Measurements from ENCODE around the gene SPOCK1.
"Not testable (repeated sequence)": the region's sequence is repeated elsewhere in the genome, so short reads cannot be mapped to it uniquely, and the experiment has no call there.

Gene SPOCK1

DNA sequence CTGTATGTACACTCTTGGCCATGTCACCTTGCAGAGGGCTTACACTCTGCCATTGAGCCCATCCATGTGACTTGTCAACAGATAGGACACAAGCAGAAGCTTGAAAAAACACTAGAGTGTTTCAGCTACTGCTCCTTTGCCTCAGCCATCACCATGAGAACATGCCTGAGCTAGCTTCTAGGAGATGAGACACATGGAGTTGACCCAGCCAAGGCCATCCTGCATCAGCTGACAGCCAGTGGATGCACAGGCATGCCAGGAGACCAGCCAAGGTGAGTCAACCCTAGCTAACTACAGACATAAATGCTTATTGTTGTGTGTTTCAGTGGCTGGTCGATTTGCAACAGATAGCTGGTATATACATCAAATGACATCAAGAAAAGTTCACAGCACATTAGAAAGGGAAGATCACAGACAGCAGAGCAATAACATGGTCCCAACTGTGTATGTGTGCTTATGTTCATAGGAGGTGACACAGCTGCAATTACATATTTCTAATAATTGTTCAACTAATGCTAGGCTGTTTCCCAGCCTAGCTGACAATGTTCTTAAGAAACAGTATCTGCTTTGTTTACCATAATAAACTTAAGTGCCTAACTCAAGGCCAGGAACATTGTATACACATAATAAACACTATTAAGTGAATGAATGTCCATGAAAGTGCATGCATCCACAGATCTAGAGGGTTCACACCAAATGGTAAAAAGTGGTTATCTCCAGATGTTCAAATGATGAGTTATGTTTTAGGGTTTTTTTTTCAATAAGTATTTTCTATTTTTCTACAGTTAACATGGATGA lies 105.7 kb downstream of the SPOCK1 start:
- H3K4me1 ChIP-seq (ENCODE audit: control extremely low read depth in 1 of 4, control insufficient read depth in 4 of 4, insufficient read depth in 4 of 4, low read length in 3 of 4): no peaks in the 10 kb centered on the region
- no peak overlapping the region for H3K27ac ChIP-seq (ENCODE audit: insufficient read depth in 1 of 2, low read depth in 1 of 2, low read length in 2 of 2, poor library complexity in 1 of 2, severe bottlenecking in 2 of 2)
- H3K9me3 ChIP-seq (ENCODE audit: control extremely low read depth in 1 of 5, control insufficient read depth in 4 of 5, insufficient read depth in 2 of 5, low read depth in 1 of 5, low read length in 4 of 5): no peaks in the 10 kb centered on the region
- peaks cover 0 to 6% (median 2%) of the 10 kb centered on the region in 5 experiments for H3K27me3 ChIP-seq (replicated peaks in 2 of 5; ENCODE audit: control insufficient read depth in 4 of 5, insufficient read depth in 5 of 5, low read length in 4 of 5)
- WGBS (ENCODE audit: insufficient coverage): no CpG with 5 or more reads among the region's 1 CpG
- no peak overlapping the region for H3K4me3 ChIP-seq (ENCODE audit: control insufficient read depth in 1 of 7, extremely low read depth in 1 of 7, insufficient read depth in 4 of 7, low read depth in 2 of 7, low read length in 6 of 7)
- ChIA-PET POLR2A (no interaction called here), CTCF (no interaction called here)
- no peaks in the 10 kb centered on the region for H3K36me3 ChIP-seq (ENCODE audit: control insufficient read depth in 4 of 4, insufficient read depth in 4 of 4, low read length in 3 of 4)
- no peak for DNase-seq

DNA sequence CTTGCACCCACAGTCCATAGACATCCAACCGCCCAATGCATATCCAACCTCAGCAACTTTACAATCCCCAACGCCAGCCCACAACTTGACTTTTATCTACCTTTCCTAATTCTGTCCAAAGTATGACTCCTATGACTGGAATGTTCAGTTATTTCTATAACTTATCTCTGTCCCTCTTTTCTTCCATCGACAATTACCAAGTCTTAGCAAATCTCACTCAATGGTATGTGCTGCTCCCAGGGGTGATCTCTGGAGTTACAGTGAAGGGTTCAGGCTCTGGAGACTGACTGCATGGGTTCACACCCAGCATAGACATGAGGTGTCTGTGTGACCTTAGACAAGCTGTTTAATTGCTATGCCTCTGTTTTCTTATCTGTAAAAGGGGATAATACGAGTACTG lies 106.9 kb downstream of the SPOCK1 start:
- H3K9me3 ChIP-seq (ENCODE audit: control extremely low read depth in 1 of 5, control insufficient read depth in 4 of 5, insufficient read depth in 2 of 5, low read depth in 1 of 5, low read length in 4 of 5): no peaks in the 10 kb centered on the region
- ChIA-PET POLR2A (no interaction called here), CTCF (no interaction called here)
- no peak overlapping the region for H3K4me3 ChIP-seq (ENCODE audit: control insufficient read depth in 1 of 7, extremely low read depth in 1 of 7, insufficient read depth in 4 of 7, low read depth in 2 of 7, low read length in 6 of 7)
- H3K36me3 ChIP-seq (ENCODE audit: control insufficient read depth in 4 of 4, insufficient read depth in 4 of 4, low read length in 3 of 4): no peaks in the 10 kb centered on the region
- no peak overlapping the region for H3K27ac ChIP-seq (ENCODE audit: insufficient read depth in 1 of 2, low read depth in 1 of 2, low read length in 2 of 2, poor library complexity in 1 of 2, severe bottlenecking in 2 of 2)
- peaks cover 0 to 7% (median 2%) of the 10 kb centered on the region in 5 experiments for H3K27me3 ChIP-seq (replicated peaks in 2 of 5; ENCODE audit: control insufficient read depth in 4 of 5, insufficient read depth in 5 of 5, low read length in 4 of 5)
- WGBS (ENCODE audit: insufficient coverage): 89% methylated on average over 2 of the region's 4 CpGs
- no peaks in the 10 kb centered on the region for H3K4me1 ChIP-seq (ENCODE audit: control extremely low read depth in 1 of 4, control insufficient read depth in 4 of 4, insufficient read depth in 4 of 4, low read length in 3 of 4)
- no peak for DNase-seq

DNA sequence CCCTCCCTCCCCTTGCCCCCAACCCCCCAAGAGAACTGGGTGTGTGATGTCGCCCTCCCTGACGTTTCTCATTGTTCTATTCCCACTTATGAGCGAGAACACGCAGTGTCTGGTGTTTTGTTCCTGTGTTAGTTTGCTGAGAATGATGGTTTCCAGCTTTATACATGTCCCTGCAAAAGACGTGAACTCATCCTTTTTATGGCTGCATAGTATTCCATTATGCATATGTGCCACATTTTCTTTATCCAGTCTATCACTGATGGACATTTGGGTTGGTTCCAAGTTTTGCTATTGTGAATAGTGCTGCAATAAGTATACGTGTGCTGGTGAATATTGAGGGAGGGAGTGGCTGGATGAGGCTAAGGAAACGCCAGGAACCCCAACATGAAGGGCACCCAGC lies 108.1 kb downstream of the SPOCK1 start:
- CTCF ChIA-PET; H3K9me3 ChIP-seq (ENCODE audit: control extremely low read depth in 1 of 5, control insufficient read depth in 4 of 5, insufficient read depth in 2 of 5, low read depth in 1 of 5, low read length in 4 of 5); H3K4me3 ChIP-seq (ENCODE audit: control insufficient read depth in 1 of 7, extremely low read depth in 1 of 7, insufficient read depth in 4 of 7, low read depth in 2 of 7, low read length in 6 of 7); H3K27me3 ChIP-seq (replicated peaks in 2 of 5; ENCODE audit: control insufficient read depth in 4 of 5, insufficient read depth in 5 of 5, low read length in 4 of 5); H3K36me3 ChIP-seq (ENCODE audit: control insufficient read depth in 4 of 4, insufficient read depth in 4 of 4, low read length in 3 of 4); DNase-seq; H3K4me1 ChIP-seq (ENCODE audit: control extremely low read depth in 1 of 4, control insufficient read depth in 4 of 4, insufficient read depth in 4 of 4, low read length in 3 of 4); H3K27ac ChIP-seq (ENCODE audit: insufficient read depth in 1 of 2, low read depth in 1 of 2, low read length in 2 of 2, poor library complexity in 1 of 2, severe bottlenecking in 2 of 2); POLR2A ChIA-PET: not testable (repeated sequence)
- 100% methylated on average over 2 of the region's 7 CpGs for WGBS (ENCODE audit: insufficient coverage)

DNA sequence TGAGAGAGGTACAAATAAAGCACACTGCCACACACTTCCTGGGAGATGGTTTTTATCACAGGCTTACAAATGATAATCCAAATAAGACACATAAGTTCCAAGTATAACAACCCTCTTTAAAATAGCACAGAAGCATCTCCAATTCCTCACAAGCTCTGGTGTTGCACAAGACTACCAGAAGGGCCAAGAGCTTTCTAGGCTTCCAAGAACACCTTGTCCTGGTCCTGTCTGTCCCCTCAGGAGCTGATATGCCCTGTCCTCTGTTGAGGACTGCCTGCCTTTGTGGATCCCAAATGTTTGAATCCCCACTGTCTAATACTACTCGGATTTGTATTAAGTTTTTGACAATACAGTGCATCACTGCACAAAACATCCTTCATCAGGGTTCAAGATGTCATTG lies 110.1 kb downstream of the SPOCK1 start:
- no peaks in the 10 kb centered on the region for H3K4me1 ChIP-seq (ENCODE audit: control extremely low read depth in 1 of 4, control insufficient read depth in 4 of 4, insufficient read depth in 4 of 4, low read length in 3 of 4)
- ChIA-PET CTCF (no interaction called here), POLR2A (no interaction called here)
- no peak for DNase-seq
- no peaks in the 10 kb centered on the region for H3K36me3 ChIP-seq (ENCODE audit: control insufficient read depth in 4 of 4, insufficient read depth in 4 of 4, low read length in 3 of 4)
- H3K4me3 ChIP-seq (ENCODE audit: control insufficient read depth in 1 of 7, extremely low read depth in 1 of 7, insufficient read depth in 4 of 7, low read depth in 2 of 7, low read length in 6 of 7): no peak overlapping the region
- no CpG with 5 or more reads among the region's 1 CpG for WGBS (ENCODE audit: insufficient coverage)
- H3K27ac ChIP-seq (ENCODE audit: insufficient read depth in 1 of 2, low read depth in 1 of 2, low read length in 2 of 2, poor library complexity in 1 of 2, severe bottlenecking in 2 of 2): no peak overlapping the region
- H3K27me3 ChIP-seq (replicated peaks in 2 of 5; ENCODE audit: control insufficient read depth in 4 of 5, insufficient read depth in 5 of 5, low read length in 4 of 5): peaks cover 0 to 3% (median 0%) of the 10 kb centered on the region in 5 experiments
- H3K9me3 ChIP-seq (ENCODE audit: control extremely low read depth in 1 of 5, control insufficient read depth in 4 of 5, insufficient read depth in 2 of 5, low read depth in 1 of 5, low read length in 4 of 5): peaks cover 0 to 3% (median 0%) of the 10 kb centered on the region in 5 experiments

DNA sequence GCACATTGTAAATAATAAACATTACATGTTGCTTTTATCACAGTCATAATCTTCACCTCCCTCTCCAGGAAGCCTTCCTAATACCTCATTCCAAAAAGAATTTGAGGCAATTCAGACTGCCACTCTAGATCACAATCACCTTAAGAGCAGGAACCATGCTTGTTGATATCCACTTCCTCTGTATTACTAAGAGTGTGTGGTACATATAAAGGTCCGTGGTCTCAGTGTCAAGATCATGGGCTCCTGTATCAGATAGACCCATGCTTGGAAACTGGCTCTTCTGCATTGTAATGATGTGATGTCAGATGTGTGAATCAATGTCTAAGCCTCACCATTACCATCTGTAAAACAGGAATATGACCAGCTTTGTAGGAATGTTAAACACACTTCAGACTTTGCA lies 114.1 kb downstream of the SPOCK1 start:
- ChIA-PET POLR2A (no interaction called here), CTCF (no interaction called here)
- Histone ChIP-seq H3K4me1 (ENCODE audit: control extremely low read depth in 1 of 4, control insufficient read depth in 4 of 4, insufficient read depth in 4 of 4, low read length in 3 of 4) (no peaks in the 10 kb centered on the region), H3K9me3 (ENCODE audit: control extremely low read depth in 1 of 5, control insufficient read depth in 4 of 5, insufficient read depth in 2 of 5, low read depth in 1 of 5, low read length in 4 of 5) (peaks cover 0 to 13% (median 6%) of the 10 kb centered on the region in 5 experiments), H3K27ac (ENCODE audit: insufficient read depth in 1 of 2, low read depth in 1 of 2, low read length in 2 of 2, poor library complexity in 1 of 2, severe bottlenecking in 2 of 2) (no peak overlapping the region), H3K27me3 (replicated peaks in 2 of 5; ENCODE audit: control insufficient read depth in 4 of 5, insufficient read depth in 5 of 5, low read length in 4 of 5) (peaks cover 0 to 3% (median 0%) of the 10 kb centered on the region in 5 experiments), H3K4me3 (ENCODE audit: control insufficient read depth in 1 of 7, extremely low read depth in 1 of 7, insufficient read depth in 4 of 7, low read depth in 2 of 7, low read length in 6 of 7) (no peak overlapping the region), H3K36me3 (ENCODE audit: control insufficient read depth in 4 of 4, insufficient read depth in 4 of 4, low read length in 3 of 4) (no peaks in the 10 kb centered on the region)
- DNase-seq: no peak
- WGBS (ENCODE audit: insufficient coverage): no CpG with 5 or more reads among the region's 1 CpG

DNA sequence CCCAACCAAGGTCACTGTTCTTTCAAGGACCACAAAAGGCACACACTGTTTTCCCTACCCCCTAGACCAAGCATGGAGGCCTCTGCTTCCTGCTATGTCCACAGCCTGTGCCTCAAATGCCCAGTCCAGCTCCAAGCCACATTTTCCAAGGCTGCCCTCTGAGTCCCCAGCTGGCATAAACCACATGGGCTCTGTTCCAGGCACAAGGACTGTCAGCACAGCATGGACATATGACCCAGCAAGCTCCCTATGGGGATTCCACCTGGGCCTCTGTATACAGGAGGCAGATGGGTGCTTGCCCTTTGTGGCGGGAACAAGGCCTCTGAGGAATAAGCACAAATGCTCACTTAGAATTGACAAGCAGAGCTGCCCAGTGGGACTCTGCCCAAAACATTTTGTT lies 115.2 kb downstream of the SPOCK1 start:
- CTCF ChIA-PET: no interaction called here
- H3K27ac ChIP-seq (ENCODE audit: insufficient read depth in 1 of 2, low read depth in 1 of 2, low read length in 2 of 2, poor library complexity in 1 of 2, severe bottlenecking in 2 of 2): no peak overlapping the region
- POLR2A ChIA-PET: no interaction called here
- no peaks in the 10 kb centered on the region for H3K4me1 ChIP-seq (ENCODE audit: control extremely low read depth in 1 of 4, control insufficient read depth in 4 of 4, insufficient read depth in 4 of 4, low read length in 3 of 4)
- no peak for DNase-seq
- H3K4me3 ChIP-seq (ENCODE audit: control insufficient read depth in 1 of 7, extremely low read depth in 1 of 7, insufficient read depth in 4 of 7, low read depth in 2 of 7, low read length in 6 of 7): no peak overlapping the region
- H3K27me3 ChIP-seq (replicated peaks in 2 of 5; ENCODE audit: control insufficient read depth in 4 of 5, insufficient read depth in 5 of 5, low read length in 4 of 5): peaks cover 0 to 2% (median under 1%) of the 10 kb centered on the region in 5 experiments
- peaks cover 0 to 13% (median 6%) of the 10 kb centered on the region in 5 experiments for H3K9me3 ChIP-seq (ENCODE audit: control extremely low read depth in 1 of 5, control insufficient read depth in 4 of 5, insufficient read depth in 2 of 5, low read depth in 1 of 5, low read length in 4 of 5)
- H3K36me3 ChIP-seq (ENCODE audit: control insufficient read depth in 4 of 4, insufficient read depth in 4 of 4, low read length in 3 of 4): no peaks in the 10 kb centered on the region
- WGBS (ENCODE audit: insufficient coverage): 100% methylated on average over 1 of the region's 1 CpG

DNA sequence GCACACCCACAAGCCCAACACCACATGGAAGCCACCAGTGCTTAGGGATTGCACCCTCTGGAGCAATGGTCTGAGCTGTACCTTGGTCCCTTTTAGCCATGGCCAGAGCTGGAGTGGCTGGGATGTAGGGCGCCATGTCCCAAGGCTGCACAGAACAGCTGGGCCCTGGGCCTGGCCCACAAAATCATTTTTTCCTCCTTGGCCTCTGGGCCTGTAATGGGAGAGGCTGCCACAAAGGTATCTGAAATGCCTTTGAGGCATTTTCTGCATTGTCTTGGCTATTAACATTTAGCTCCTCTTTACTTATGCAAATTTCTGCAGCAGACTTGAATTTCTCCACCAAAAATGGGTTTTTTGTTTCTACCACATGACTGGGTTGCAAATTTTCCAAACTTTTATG lies 117.6 kb downstream of the SPOCK1 start:
- Histone ChIP-seq H3K4me3 (ENCODE audit: control insufficient read depth in 1 of 7, extremely low read depth in 1 of 7, insufficient read depth in 4 of 7, low read depth in 2 of 7, low read length in 6 of 7) (no peak overlapping the region), H3K27me3 (replicated peaks in 2 of 5; ENCODE audit: control insufficient read depth in 4 of 5, insufficient read depth in 5 of 5, low read length in 4 of 5) (peaks cover 0 to 3% (median 0%) of the 10 kb centered on the region in 5 experiments), H3K4me1 (ENCODE audit: control extremely low read depth in 1 of 4, control insufficient read depth in 4 of 4, insufficient read depth in 4 of 4, low read length in 3 of 4) (no peaks in the 10 kb centered on the region), H3K27ac (ENCODE audit: insufficient read depth in 1 of 2, low read depth in 1 of 2, low read length in 2 of 2, poor library complexity in 1 of 2, severe bottlenecking in 2 of 2) (no peak overlapping the region), H3K9me3 (ENCODE audit: control extremely low read depth in 1 of 5, control insufficient read depth in 4 of 5, insufficient read depth in 2 of 5, low read depth in 1 of 5, low read length in 4 of 5) (peaks cover 0 to 13% (median 6%) of the 10 kb centered on the region in 5 experiments), H3K36me3 (ENCODE audit: control insufficient read depth in 4 of 4, insufficient read depth in 4 of 4, low read length in 3 of 4) (no peaks in the 10 kb centered on the region)
- CTCF ChIA-PET: no interaction called here
- no peak for DNase-seq
- POLR2A ChIA-PET: no interaction called here
- 100% methylated on average over 1 of the region's 1 CpG for WGBS (ENCODE audit: insufficient coverage)
